Tibial nerve (tissue), 4 donors: ENCODE data around the gene CPNE2.

Source experiments
- CTCF ChIP-seq, 5 experiments: fragments of 200-600 bp in 3 of 5; fragments of 450-650 bp in 2 of 5; sonication (generic) in 3 of 5; IDR thresholded peaks; one replicate each; pipeline ENCODE4 v1.5.1; 2016 to 2019; ENCODE audit warnings: antibody characterized with exemption in 5 of 5, mild to moderate bottlenecking in 3 of 5, moderate library complexity in 2 of 5
- EP300 ChIP-seq, 2 donors: sonication (generic); formaldehyde crosslinking; IDR thresholded peaks; one replicate each; pipeline ENCODE4 v1.6.1; 2017; ENCODE audit warnings: antibody characterized with exemption in 2 of 2, mild to moderate bottlenecking in 1 of 2
- POLR2A ChIP-seq, 2 donors: fragments of 450-650 bp; IDR thresholded peaks; one replicate each; pipeline ENCODE4 v1.6.1; 2017; ENCODE audit warnings: antibody characterized with exemption in 2 of 2, mild to moderate bottlenecking in 2 of 2, moderate library complexity in 2 of 2

- TF ChIP-seq CTCF (IDR thresholded peaks at IDR 0.05) (no peak), POLR2A (IDR thresholded peaks at IDR 0.05) (no peak), EP300 (IDR thresholded peaks at IDR 0.05) (no peak)
Measured at GRCh38 chr16:57067347-57067746, 25.0 kb upstream of the CPNE2 start.
